GM12891 (cell line): Measurements from ENCODE around the gene KCNMA1.

Source experiments
- DNase-seq: peaks from one replicate; pipeline ENCODE4 v3.0.0; 2011; ENCODE audit warnings: low spot score; ENCODE audit not compliant: insufficient read length
- FAIRE-seq: peaks from 2 replicates; lab custom pipeline; 2011; peaks lifted over from hg19 to GRCh38; lab: Jason Lieb, UNC
- PAX5 ChIP-seq: IDR thresholded peaks from 2 replicates; pipeline ENCODE4 v1.6.1; 2011; ENCODE audit warnings: low read length, moderate library complexity, mild to moderate bottlenecking; ENCODE audit not compliant: insufficient read depth, severe bottlenecking
- POLR2A ChIP-seq: IDR thresholded peaks from 2 replicates; pipeline ENCODE4 v1.6.1; 2011; ENCODE audit warnings: low read depth, low read length, control low read depth
- POLR2AphosphoS5 ChIP-seq: IDR thresholded peaks from 2 replicates; pipeline ENCODE4 v1.6.1; 2011; ENCODE audit warnings: low read depth, low read length, control low read depth
- POU2F2 ChIP-seq: IDR thresholded peaks from 2 replicates; pipeline ENCODE4 v1.6.1; 2011; ENCODE audit warnings: low read depth, mild to moderate bottlenecking, control low read depth, low read length, moderate library complexity
- SPI1 ChIP-seq: IDR thresholded peaks from 2 replicates; pipeline ENCODE4 v1.6.1; 2011; ENCODE audit warnings: low read depth, low read length, control low read depth
- TAF1 ChIP-seq: IDR thresholded peaks from 2 replicates; pipeline ENCODE4 v1.6.1; 2011; ENCODE audit warnings: low read depth, low read length, control low read depth

The KCNMA1 gene

GRCh38 chr10:77223526-77224460 lies 413.8 kb downstream of the KCNMA1 start:
- no peak for FAIRE-seq
- TF ChIP-seq TAF1 = no peak
- TF ChIP-seq POLR2AphosphoS5 = no peak
- TF ChIP-seq POU2F2 = no peak
- no peak for TF ChIP-seq SPI1
- no peak for DNase-seq

- no peak for TF ChIP-seq TAF1
- no peak for TF ChIP-seq POLR2A
- FAIRE-seq (no peak), DNase-seq (no peak)
Measured at GRCh38 chr10:77220150-77220549, 417.5 kb downstream of the KCNMA1 start.

GRCh38 chr10:77219046-77219445 lies 418.6 kb downstream of the KCNMA1 start:
- no peak for DNase-seq
- FAIRE-seq = no peak
- no peak for TF ChIP-seq SPI1
- no peak for TF ChIP-seq PAX5
- TF ChIP-seq POLR2A = no peak
- no peak for TF ChIP-seq POLR2AphosphoS5
- no peak for TF ChIP-seq TAF1
- no peak for TF ChIP-seq POU2F2

- TF ChIP-seq SPI1 (no peak), POLR2A (no peak), POLR2AphosphoS5 (no peak), POU2F2 (no peak), PAX5 (no peak), TAF1 (no peak)
- FAIRE-seq = no peak
Measured at GRCh38 chr10:77214799-77215198, 422.8 kb downstream of the KCNMA1 start.

GRCh38 chr10:77212632-77213031 lies 425.0 kb downstream of the KCNMA1 start:
- FAIRE-seq = no peak
- TF ChIP-seq TAF1 (no peak), POLR2AphosphoS5 (no peak), POU2F2 (no peak), SPI1 (no peak), PAX5 (no peak), POLR2A (no peak)

More at GRCh38 chr10:77214799-77215198, 422.8 kb downstream of the KCNMA1 start:
- DNase-seq = no peak

GRCh38 chr10:77210645-77211044 lies 427.0 kb downstream of the KCNMA1 start:
- FAIRE-seq (no peak), DNase-seq (no peak)
- peak; percentile 48 for TF ChIP-seq SPI1
- TF ChIP-seq POLR2AphosphoS5 = no peak

More at GRCh38 chr10:77212632-77213031, 425.0 kb downstream of the KCNMA1 start:
- no peak for DNase-seq

- DNase-seq = no peak
- no peak for FAIRE-seq
- TF ChIP-seq POLR2A = no peak
- TF ChIP-seq TAF1 = no peak
- no peak for TF ChIP-seq PAX5
- no peak for TF ChIP-seq POU2F2
- TF ChIP-seq SPI1 = no peak
- TF ChIP-seq POLR2AphosphoS5 = no peak
Measured at GRCh38 chr10:77208684-77209256, 428.8 kb downstream of the KCNMA1 start.

- no peak for DNase-seq
- no peak for TF ChIP-seq SPI1
- no peak for FAIRE-seq
Measured at GRCh38 chr10:77207828-77208185, 429.8 kb downstream of the KCNMA1 start.

- TF ChIP-seq TAF1 = no peak
- TF ChIP-seq POLR2AphosphoS5 = no peak
- TF ChIP-seq POLR2A = no peak
- no peak for TF ChIP-seq POU2F2
- TF ChIP-seq PAX5 = no peak
- no peak for TF ChIP-seq SPI1
- FAIRE-seq (no peak), DNase-seq (no peak)
Measured at GRCh38 chr10:77207182-77207827, 430.3 kb downstream of the KCNMA1 start.

GRCh38 chr10:77205135-77205534 lies 432.5 kb downstream of the KCNMA1 start:
- DNase-seq (no peak), FAIRE-seq (no peak)
- TF ChIP-seq PAX5 = no peak
- no peak for TF ChIP-seq POLR2A
- TF ChIP-seq SPI1 = no peak
- no peak for TF ChIP-seq POU2F2
- no peak for TF ChIP-seq POLR2AphosphoS5
- no peak for TF ChIP-seq TAF1
